ENCODE data around the gene TBC1D24.
"Not testable (repeated sequence)": the region's sequence is repeated elsewhere in the genome, so short reads cannot be mapped to it uniquely, and the experiment has no call there.

Gene TBC1D24

GRCh38 chr16:2474877-2475412 lies at the start of gene TBC1D24:
Gene TBC1D24, plus strand, starts transcription at chr16:2475127. Its CDS starts 21,022 bp downstream, at chr16:2496149.
- DNase-seq (ENCODE audit: low read depth) = no peak

GRCh38 chr16:2425825-2426430 lies 49.0 kb upstream of the TBC1D24 start:
- DNase-seq (ENCODE audit: low read depth) = no peak

GRCh38 chr16:2426941-2427361 lies 48.0 kb upstream of the TBC1D24 start:
- no peak for DNase-seq (ENCODE audit: low read depth)

GRCh38 chr16:2427526-2427925 lies 47.4 kb upstream of the TBC1D24 start:
- no peak for DNase-seq (ENCODE audit: low read depth)

- no peak for DNase-seq (ENCODE audit: low read depth)
Measured at GRCh38 chr16:2428051-2428783, 46.7 kb upstream of the TBC1D24 start.

GRCh38 chr16:2428784-2429033 lies 46.2 kb upstream of the TBC1D24 start:
- DNase-seq (ENCODE audit: low read depth) = no peak

- DNase-seq (ENCODE audit: low read depth) = peak; percentile 56
Measured at GRCh38 chr16:2429034-2429770, 45.7 kb upstream of the TBC1D24 start, which contains the start of gene CCNF. Gene CCNF, plus strand, starts transcription at chr16:2429447. Its CDS starts 35 bp downstream, at chr16:2429482.

- DNase-seq (ENCODE audit: low read depth) = no peak
Measured at GRCh38 chr16:2429771-2430663, 44.9 kb upstream of the TBC1D24 start.

GRCh38 chr16:2432286-2432685 lies 42.6 kb upstream of the TBC1D24 start:
- no peak for DNase-seq (ENCODE audit: low read depth)

- DNase-seq (ENCODE audit: low read depth) = no peak
Measured at GRCh38 chr16:2432801-2433505, 42.0 kb upstream of the TBC1D24 start.

- not testable (repeated sequence) for DNase-seq (ENCODE audit: low read depth)
Measured at GRCh38 chr16:2435236-2435635, 39.7 kb upstream of the TBC1D24 start.

- no peak for DNase-seq (ENCODE audit: low read depth)
Measured at GRCh38 chr16:2436110-2436509, 38.8 kb upstream of the TBC1D24 start.

GRCh38 chr16:2437032-2437790 lies 37.7 kb upstream of the TBC1D24 start:
- no peak for DNase-seq (ENCODE audit: low read depth)

GRCh38 chr16:2438121-2438520 lies 36.8 kb upstream of the TBC1D24 start:
- DNase-seq (ENCODE audit: low read depth) = no peak

- DNase-seq (ENCODE audit: low read depth) = no peak
Measured at GRCh38 chr16:2439598-2439997, 35.3 kb upstream of the TBC1D24 start.

- DNase-seq (ENCODE audit: low read depth) = not testable (repeated sequence)
Measured at GRCh38 chr16:2441143-2441804, 33.7 kb upstream of the TBC1D24 start.

GRCh38 chr16:2443555-2443954 lies 31.4 kb upstream of the TBC1D24 start:
- DNase-seq (ENCODE audit: low read depth) = no peak

GRCh38 chr16:2447920-2448583 lies 26.9 kb upstream of the TBC1D24 start:
- no peak for DNase-seq (ENCODE audit: low read depth)

GRCh38 chr16:2449118-2449517 lies 25.8 kb upstream of the TBC1D24 start:
- no peak for DNase-seq (ENCODE audit: low read depth)
